ENCODE data around the gene NRIP1. TPM values are rescaled to one million over a fixed set of nuclear protein-coding genes. Genes with fewer than 3 reads are reported as not detected.

Gene NRIP1
- total RNA-seq, 4 donors from 2014 or later: 21.5 to 30.7 (median 28.2) TPM

DNA sequence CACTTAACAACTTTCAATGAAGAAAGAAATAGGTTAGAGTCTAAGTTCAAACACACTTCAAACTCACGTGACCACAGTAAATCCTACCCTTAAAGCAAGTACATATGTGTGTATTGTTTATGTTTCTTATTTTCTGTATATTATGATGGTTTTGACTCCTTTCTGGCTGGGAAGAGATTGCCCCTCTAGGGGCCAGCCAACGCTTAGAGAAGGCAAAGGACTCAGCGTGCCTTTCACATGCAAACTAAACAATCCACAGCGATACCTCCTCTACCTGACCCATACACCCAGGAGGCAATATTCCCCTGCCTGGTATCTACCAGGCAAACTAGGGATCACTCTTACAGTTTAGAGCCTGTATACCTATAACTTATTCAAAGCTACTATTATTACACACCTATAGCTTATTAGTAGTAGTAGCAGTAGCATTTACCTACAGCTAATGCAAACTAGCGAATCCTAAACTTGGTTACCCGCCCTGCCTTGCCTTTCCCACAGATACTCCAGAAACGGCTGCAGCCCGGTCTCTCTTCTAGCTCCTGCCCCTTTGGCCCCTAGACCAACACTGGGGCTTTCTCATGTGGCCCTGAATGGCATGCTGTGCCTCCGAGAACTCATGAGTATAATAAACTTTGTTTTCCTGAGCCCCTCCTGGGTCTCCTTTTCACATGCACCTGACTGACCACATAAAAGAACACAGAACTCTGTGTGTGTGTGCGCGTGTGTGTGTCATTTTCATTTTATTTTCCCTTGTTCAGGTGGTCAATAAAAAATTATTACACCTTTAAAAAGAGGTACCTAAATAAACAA lies 14.0 kb downstream of the NRIP1 start:
- Histone ChIP-seq H3K36me3 (no peaks in the 10 kb centered on the region), H3K4me3 (no peak overlapping the region), H3K27me3 (no peaks in the 10 kb centered on the region), H3K4me1 (peaks cover 2 to 72% (median 18%) of the 10 kb centered on the region in 3 donors), H3K9me3 (no peaks in the 10 kb centered on the region), H3K27ac (no peak overlapping the region)
- TF ChIP-seq, protein P1, sequence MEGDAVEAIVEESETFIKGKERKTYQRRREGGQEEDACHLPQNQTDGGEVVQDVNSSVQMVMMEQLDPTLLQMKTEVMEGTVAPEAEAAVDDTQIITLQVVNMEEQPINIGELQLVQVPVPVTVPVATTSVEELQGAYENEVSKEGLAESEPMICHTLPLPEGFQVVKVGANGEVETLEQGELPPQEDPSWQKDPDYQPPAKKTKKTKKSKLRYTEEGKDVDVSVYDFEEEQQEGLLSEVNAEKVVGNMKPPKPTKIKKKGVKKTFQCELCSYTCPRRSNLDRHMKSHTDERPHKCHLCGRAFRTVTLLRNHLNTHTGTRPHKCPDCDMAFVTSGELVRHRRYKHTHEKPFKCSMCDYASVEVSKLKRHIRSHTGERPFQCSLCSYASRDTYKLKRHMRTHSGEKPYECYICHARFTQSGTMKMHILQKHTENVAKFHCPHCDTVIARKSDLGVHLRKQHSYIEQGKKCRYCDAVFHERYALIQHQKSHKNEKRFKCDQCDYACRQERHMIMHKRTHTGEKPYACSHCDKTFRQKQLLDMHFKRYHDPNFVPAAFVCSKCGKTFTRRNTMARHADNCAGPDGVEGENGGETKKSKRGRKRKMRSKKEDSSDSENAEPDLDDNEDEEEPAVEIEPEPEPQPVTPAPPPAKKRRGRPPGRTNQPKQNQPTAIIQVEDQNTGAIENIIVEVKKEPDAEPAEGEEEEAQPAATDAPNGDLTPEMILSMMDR (IDR thresholded peaks at IDR 0.05): no peak
- TF ChIP-seq POLR2A (IDR thresholded peaks at IDR 0.05) (no peak), POLR2AphosphoS5 (IDR thresholded peaks at IDR 0.05) (no peak), EP300 (IDR thresholded peaks at IDR 0.05) (no peak)
- ATAC-seq: no peak
- 73 to 76% methylated on average over 10 to 11 of the region's 11 CpGs for WGBS, 2 donors (ENCODE audit: low coverage in 1 of 2)

DNA sequence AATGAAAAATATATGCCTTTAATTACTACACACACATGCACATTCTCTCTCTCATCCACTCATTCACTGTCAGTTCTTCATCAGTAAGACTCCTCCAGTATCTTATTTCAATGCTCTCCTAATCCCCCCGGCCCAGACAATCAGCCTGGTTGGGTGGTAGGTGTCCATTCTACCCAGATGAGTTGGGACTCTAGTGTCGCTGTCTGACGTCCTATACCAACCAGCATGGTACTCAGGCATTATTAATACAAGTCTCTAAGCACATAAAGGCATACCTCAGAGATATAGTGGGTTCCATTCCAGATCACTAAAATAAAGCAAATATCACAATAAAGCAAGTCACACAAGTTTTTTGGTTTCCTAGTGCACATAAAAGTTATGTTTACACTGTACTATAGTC lies 19.8 kb downstream of the NRIP1 start:
- Histone ChIP-seq H3K4me1 (peaks cover 0 to 35% (median 0%) of the 10 kb centered on the region in 3 donors), H3K27me3 (no peaks in the 10 kb centered on the region), H3K4me3 (no peak overlapping the region), H3K36me3 (peaks cover 0 to 9% of the 10 kb centered on the region in 2 donors), H3K27ac (no peak overlapping the region), H3K9me3 (no peaks in the 10 kb centered on the region)
- TF ChIP-seq POLR2AphosphoS5 (IDR thresholded peaks at IDR 0.05) (no peak), EP300 (IDR thresholded peaks at IDR 0.05) (no peak), POLR2A (IDR thresholded peaks at IDR 0.05) (no peak)
- TF ChIP-seq, protein P1 (IDR thresholded peaks at IDR 0.05): no peak
- 94 to 96% methylated on average over 3 of the region's 3 CpGs for WGBS, 2 donors (ENCODE audit: low coverage in 1 of 2)
- no peak for ATAC-seq

DNA sequence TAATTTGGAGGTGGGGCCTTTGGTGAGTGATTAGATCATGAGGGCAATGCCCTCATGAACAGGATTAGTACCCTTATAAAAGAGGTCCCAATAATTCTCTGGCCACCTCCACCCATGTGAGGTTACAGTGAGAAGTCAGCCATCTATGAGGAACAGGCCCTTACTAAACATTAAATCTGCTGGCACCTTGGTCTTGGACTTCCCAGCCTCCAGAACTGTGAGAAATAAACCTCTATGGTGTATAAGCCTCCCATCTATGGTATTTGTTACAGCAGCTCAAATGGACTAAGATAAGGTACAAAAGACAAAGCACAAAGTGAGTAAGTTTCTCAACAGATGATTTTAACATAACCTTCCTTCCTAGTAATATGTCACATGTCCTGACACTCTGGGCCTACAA lies 22.3 kb downstream of the NRIP1 start:
- peaks cover 0 to 15% (median 0%) of the 10 kb centered on the region in 3 donors for H3K4me1 ChIP-seq
- H3K9me3 ChIP-seq: no peaks in the 10 kb centered on the region
- no peaks in the 10 kb centered on the region for H3K27me3 ChIP-seq
- peaks cover 0 to 9% of the 10 kb centered on the region in 2 donors for H3K36me3 ChIP-seq
- H3K4me3 ChIP-seq: no peak overlapping the region
- ATAC-seq: no peak
- TF ChIP-seq POLR2AphosphoS5 (IDR thresholded peaks at IDR 0.05) (no peak), EP300 (IDR thresholded peaks at IDR 0.05) (no peak), POLR2A (IDR thresholded peaks at IDR 0.05) (no peak)
- TF ChIP-seq, protein P1 (IDR thresholded peaks at IDR 0.05): no peak
- H3K27ac ChIP-seq: no peak overlapping the region

DNA sequence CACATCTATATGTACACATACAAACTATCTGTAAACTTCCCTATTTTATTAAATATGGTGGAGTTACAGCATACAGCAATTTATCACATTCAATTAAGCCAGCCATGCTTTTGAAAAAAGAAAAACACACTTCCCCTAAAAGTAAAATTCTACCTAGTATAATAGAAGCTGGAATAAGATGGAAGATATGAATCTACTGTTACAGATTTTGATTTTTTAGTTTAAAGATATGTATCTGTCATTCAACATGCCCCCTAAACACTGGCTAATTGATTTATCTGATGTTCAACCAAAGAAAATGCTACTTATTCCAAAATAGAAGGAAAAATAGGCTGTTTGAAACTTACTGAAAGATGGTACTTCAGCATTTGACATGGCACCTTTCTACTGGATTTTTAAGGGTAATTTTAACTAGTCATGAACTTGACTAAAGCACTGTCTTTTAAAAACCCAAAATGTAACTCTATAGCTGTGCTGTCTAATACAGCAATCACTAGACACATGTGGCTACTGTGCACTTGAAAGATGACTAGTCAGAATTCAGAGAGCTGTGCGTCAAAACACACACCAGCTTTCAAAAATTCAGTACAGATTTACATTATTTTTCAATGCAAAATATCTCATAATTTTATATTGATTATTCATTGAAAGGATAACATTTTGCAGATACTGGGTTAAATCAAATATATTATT lies 25.0 kb downstream of the NRIP1 start:
- Histone ChIP-seq H3K4me1 (peaks cover 0 to 20% (median 0%) of the 10 kb centered on the region in 3 donors), H3K9me3 (no peaks in the 10 kb centered on the region), H3K4me3 (no peak overlapping the region), H3K27ac (no peak overlapping the region), H3K27me3 (no peaks in the 10 kb centered on the region), H3K36me3 (peaks cover 0 to 9% of the 10 kb centered on the region in 2 donors)
- 95 to 100% methylated on average over 1 of the region's 1 CpG for WGBS, 2 donors (ENCODE audit: low coverage in 1 of 2)
- no peak for TF ChIP-seq POLR2AphosphoS5 (IDR thresholded peaks at IDR 0.05)
- TF ChIP-seq EP300 (IDR thresholded peaks at IDR 0.05): no peak
- TF ChIP-seq POLR2A (IDR thresholded peaks at IDR 0.05): no peak
- TF ChIP-seq, protein P1 (IDR thresholded peaks at IDR 0.05): no peak
- ATAC-seq: no peak

Data from gastroesophageal sphincter (tissue), 4 donors.